ACC112 (cell line): ENCODE results near the gene ANTXR2.
"Not testable (repeated sequence)": the region's sequence is repeated elsewhere in the genome, so short reads cannot be mapped to it uniquely, and the experiment has no call there.

Experiments used
- H2AFZ ChIP-seq: fragments of 200-600 bp; sonication (generic); one replicate; pipeline ENCODE4 v1.6.0; 2017; ENCODE audit warnings: antibody characterized with exemption, low read length; ENCODE audit not compliant: unreplicated experiment
- H3K27ac ChIP-seq: fragments of 200-600 bp; sonication (generic); 2 replicates; pipeline ENCODE4 v1.5.1; 2014; ENCODE audit warnings: low read depth, mild to moderate bottlenecking, antibody characterized with exemption, low read length, moderate library complexity
- H3K27me3 ChIP-seq: fragments of 200-600 bp; sonication (generic); 2 replicates; pipeline ENCODE4 v1.6.1; 2014; ENCODE audit warnings: mild to moderate bottlenecking, antibody characterized with exemption, low read length, moderate library complexity, mixed read lengths; ENCODE audit not compliant: insufficient read depth
- H3K36me3 ChIP-seq: fragments of 200-600 bp; sonication (generic); 2 replicates; pipeline ENCODE4 v1.6.1; 2016; ENCODE audit warnings: mild to moderate bottlenecking, antibody characterized with exemption, low read length, moderate library complexity, mixed read lengths; ENCODE audit not compliant: insufficient read depth
- H3K4me1 ChIP-seq: fragments of 200-600 bp; sonication (generic); one replicate; pipeline ENCODE4 v1.6.1; 2016; ENCODE audit warnings: low read length, mixed read lengths; ENCODE audit not compliant: insufficient read depth, unreplicated experiment, control insufficient read depth
- H3K4me3 ChIP-seq: fragments of 200-600 bp; sonication (generic); 2 replicates; pipeline ENCODE4 v1.5.1; 2014; ENCODE audit warnings: mild to moderate bottlenecking, low read depth, low read length
- H3K79me2 ChIP-seq: fragments of 200-600 bp; sonication (generic); one replicate; pipeline ENCODE4 v1.6.0; 2016; ENCODE audit warnings: low read length; ENCODE audit not compliant: control insufficient read depth, unreplicated experiment, insufficient read depth

The ANTXR2 gene

GRCh38 chr4:79991601-79992000 is 81.4 kb downstream of the ANTXR2 start:
- H3K4me1 ChIP-seq, result peaks cover 12% of the 10 kb centered on the region
- H3K79me2 ChIP-seq, result peaks cover 32% of the 10 kb centered on the region
- peaks cover 15% of the 10 kb centered on the region for H3K36me3 ChIP-seq
- H2AFZ ChIP-seq, result no peak overlapping the region
- H3K27me3 ChIP-seq, result no peaks in the 10 kb centered on the region
- no peak overlapping the region for H3K27ac ChIP-seq
- H3K4me3 ChIP-seq, result no peak overlapping the region

GRCh38 chr4:79991100-79991499 is 81.9 kb downstream of the ANTXR2 start:
- H3K4me3 ChIP-seq, result not testable (repeated sequence)

DNA sequence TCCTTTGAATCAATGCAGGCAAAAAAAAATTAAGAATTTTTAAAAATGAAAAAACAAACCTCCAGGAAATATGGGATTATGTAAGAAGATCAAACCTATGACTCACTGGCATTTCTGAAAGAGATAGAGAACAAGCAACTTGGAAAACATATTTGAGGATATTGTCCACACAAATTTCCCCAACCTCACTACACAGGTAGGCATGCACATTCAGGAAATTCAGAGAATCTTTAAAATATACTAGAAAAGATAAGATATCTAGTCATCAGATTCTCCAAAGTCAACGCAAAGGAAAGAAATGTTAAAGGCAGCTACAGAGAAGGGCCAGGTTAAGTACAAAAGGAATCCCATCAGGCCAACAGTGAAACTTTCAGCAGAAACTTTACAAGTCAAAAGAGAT is 85.6 kb downstream of the ANTXR2 start:
- no peak overlapping the region for H2AFZ ChIP-seq
- H3K36me3 ChIP-seq, result peaks cover 12% of the 10 kb centered on the region
- H3K27me3 ChIP-seq, result no peaks in the 10 kb centered on the region
- H3K4me3 ChIP-seq, result no peak overlapping the region
- H3K79me2 ChIP-seq, result peaks cover 38% of the 10 kb centered on the region
- H3K27ac ChIP-seq, result no peak overlapping the region
- H3K4me1 ChIP-seq, result peaks cover 16% of the 10 kb centered on the region

More at GRCh38 chr4:79991100-79991499, 81.9 kb downstream of the ANTXR2 start:
- peaks cover 34% of the 10 kb centered on the region for H3K79me2 ChIP-seq
- H3K27me3 ChIP-seq, H3K27ac ChIP-seq, H2AFZ ChIP-seq: not testable (repeated sequence)
- peaks cover 13% of the 10 kb centered on the region for H3K4me1 ChIP-seq
- peaks cover 12% of the 10 kb centered on the region for H3K36me3 ChIP-seq

DNA sequence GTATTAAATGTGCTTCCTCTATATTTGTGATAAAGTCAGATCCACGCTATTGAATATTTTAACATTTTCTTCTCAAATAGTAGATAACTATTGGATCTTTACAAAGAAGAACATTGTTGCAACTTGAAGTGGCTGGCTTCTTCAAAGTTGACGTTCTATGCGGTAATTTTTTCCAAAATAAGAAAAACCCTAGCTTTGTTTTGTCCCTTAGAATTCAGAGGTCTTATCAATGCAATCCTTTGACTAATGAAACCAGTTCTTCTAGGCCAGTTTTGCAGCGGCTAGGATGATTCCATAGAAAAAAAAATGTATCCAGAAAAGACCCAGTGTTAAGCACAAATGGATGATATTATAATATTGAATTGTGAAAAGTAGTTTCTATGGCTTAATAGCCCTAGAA is 89.6 kb downstream of the ANTXR2 start:
- H3K79me2 ChIP-seq, result peaks cover 23% of the 10 kb centered on the region
- H3K4me1 ChIP-seq, result peaks cover 16% of the 10 kb centered on the region
- H3K27me3 ChIP-seq, result no peaks in the 10 kb centered on the region
- H3K4me3 ChIP-seq, result no peak overlapping the region
- no peak overlapping the region for H2AFZ ChIP-seq
- H3K27ac ChIP-seq, result no peak overlapping the region
- H3K36me3 ChIP-seq, result peaks cover 11% of the 10 kb centered on the region

GRCh38 chr4:79982601-79983322 is 90.3 kb downstream of the ANTXR2 start:
- H3K79me2 ChIP-seq, result peaks cover 18% of the 10 kb centered on the region
- H3K4me1 ChIP-seq, result peaks cover 14% of the 10 kb centered on the region
- H3K27me3 ChIP-seq, result no peaks in the 10 kb centered on the region
- no peak overlapping the region for H3K27ac ChIP-seq
- H2AFZ ChIP-seq, result no peak overlapping the region
- no peak overlapping the region for H3K4me3 ChIP-seq
- peaks cover 14% of the 10 kb centered on the region for H3K36me3 ChIP-seq

DNA sequence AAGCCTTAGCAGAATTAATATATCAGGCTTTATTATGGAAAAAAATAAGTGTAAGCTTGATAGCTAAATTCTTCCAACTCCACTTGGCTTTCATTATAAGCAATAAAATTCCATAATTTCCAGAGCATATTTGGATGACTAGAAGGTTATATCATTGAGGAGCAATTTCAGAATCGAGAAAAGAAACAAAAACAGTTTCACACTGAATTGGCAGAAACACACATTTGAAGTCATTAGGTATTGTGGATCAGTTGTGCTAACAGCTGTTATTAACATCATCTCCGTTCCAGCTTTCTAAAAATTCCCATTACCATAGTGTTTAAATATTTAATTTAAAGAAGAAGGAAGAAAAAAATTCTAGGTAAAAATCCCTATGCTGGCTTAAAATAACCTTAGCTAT is 92.6 kb downstream of the ANTXR2 start:
- Histone ChIP-seq H3K4me1 (peaks cover 3% of the 10 kb centered on the region), H3K27me3 (no peaks in the 10 kb centered on the region), H3K36me3 (peaks cover 30% of the 10 kb centered on the region), H3K4me3 (no peak overlapping the region), H2AFZ (no peak overlapping the region), H3K79me2 (peaks cover 2% of the 10 kb centered on the region), H3K27ac (no peak overlapping the region)

DNA sequence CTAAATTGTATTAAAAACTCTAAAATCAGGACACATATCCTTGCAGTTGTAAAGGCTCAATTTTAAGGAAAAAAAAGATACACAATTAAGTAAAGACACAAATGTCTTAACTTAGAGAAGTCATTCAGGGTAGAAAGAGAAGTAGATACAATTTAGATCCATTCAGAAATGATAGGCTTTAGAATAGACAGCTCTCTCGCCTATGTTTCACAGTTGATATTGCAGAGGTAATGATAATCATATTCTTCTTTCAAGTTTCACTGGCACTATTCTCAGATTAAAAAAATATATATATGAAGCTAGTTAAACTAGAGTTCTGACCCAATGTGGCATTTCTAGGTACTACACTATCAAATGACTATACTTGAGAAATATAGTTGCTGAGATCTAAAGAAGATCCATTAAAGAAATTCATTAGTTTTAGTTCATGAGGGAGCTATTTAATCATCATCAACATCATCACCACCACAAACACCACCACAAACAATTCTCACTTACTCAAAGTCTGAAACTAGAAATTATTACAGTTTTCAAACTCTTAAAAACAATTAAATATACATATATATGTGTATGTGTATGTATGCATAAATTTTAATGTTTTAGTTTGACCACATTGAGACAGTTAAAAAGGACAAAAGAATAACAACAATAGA is 93.1 kb downstream of the ANTXR2 start:
- peaks cover 30% of the 10 kb centered on the region for H3K36me3 ChIP-seq
- H3K27ac ChIP-seq, result no peak overlapping the region
- H3K4me3 ChIP-seq, result no peak overlapping the region
- H3K4me1 ChIP-seq, result peaks cover 3% of the 10 kb centered on the region
- no peak overlapping the region for H2AFZ ChIP-seq
- H3K27me3 ChIP-seq, result no peaks in the 10 kb centered on the region
- no peaks in the 10 kb centered on the region for H3K79me2 ChIP-seq

- no peak overlapping the region for H3K27ac ChIP-seq
- H3K36me3 ChIP-seq, result peaks cover 30% of the 10 kb centered on the region
- no peaks in the 10 kb centered on the region for H3K79me2 ChIP-seq
- H3K27me3 ChIP-seq, result no peaks in the 10 kb centered on the region
- H2AFZ ChIP-seq, result no peak overlapping the region
- no peaks in the 10 kb centered on the region for H3K4me1 ChIP-seq
- H3K4me3 ChIP-seq, result no peak overlapping the region
These were observed 95.7 kb downstream of the ANTXR2 start for GRCh38 chr4:79977131-79977840.

DNA sequence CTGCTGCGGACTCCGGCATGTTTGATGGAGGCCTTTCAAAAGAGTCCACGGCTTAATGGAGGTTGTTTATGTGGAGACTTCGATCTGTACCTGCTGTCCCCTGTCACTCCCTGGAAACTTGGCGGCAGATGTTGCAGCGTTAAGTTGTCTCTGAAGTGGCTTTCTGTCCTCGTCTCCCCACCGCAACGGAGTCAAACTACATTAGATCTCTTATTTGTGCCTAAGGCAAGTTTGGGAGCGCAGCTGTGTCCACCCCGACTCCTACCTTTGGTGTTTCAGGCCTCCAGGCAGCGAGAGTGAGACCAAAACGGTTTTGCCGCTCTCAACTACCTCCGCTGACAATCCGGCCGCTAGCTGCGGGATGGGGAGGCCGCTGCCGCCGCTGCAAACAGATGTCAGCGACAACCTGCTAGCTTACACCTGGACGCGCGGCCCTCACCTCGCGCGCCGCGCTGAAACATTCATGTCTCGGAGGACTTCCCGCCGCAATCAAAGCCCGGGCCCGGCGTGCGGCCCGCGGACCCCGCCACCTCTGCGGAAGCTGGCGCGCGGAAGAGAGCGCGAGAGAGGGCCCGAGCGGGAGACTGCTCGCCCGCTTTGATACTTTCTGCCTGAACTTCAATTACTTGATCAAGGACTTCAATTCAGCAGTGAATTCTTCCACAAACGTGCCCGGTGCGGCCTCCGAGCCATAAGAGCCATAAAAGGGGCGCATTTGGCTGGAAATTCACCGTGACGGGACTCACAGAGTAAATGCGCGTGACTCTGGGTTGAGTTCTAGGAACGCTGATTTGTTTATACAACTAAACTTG is 108.4 kb downstream of the ANTXR2 start:
- H3K36me3 ChIP-seq, result peaks cover 15% of the 10 kb centered on the region
- no peaks in the 10 kb centered on the region for H3K27me3 ChIP-seq
- H3K4me1 ChIP-seq, result no peaks in the 10 kb centered on the region
- no peaks in the 10 kb centered on the region for H3K79me2 ChIP-seq
- no peak overlapping the region for H2AFZ ChIP-seq
- no peak overlapping the region for H3K27ac ChIP-seq
- H3K4me3 ChIP-seq, result no peak overlapping the region

GRCh38 chr4:79964020-79964399 is 109.0 kb downstream of the ANTXR2 start:
- Histone ChIP-seq H3K4me3 (no peak overlapping the region), H3K79me2 (no peaks in the 10 kb centered on the region), H2AFZ (no peak overlapping the region), H3K27me3 (no peaks in the 10 kb centered on the region), H3K36me3 (peaks cover 15% of the 10 kb centered on the region), H3K4me1 (no peaks in the 10 kb centered on the region), H3K27ac (no peak overlapping the region)
